IMR-90 (cell line): ENCODE data around the gene UNC5A. TPM values are rescaled to one million over a fixed set of nuclear protein-coding genes. Genes with fewer than 3 reads are reported as not detected.

Experiments used
- ATAC-seq: fragments of 200-7000 bp; cut with Tn5 transposase; 2 replicates; pipeline ENCODE4 v1.9.1; 2020; ENCODE audit warnings: low read depth, mild to moderate bottlenecking, moderate library complexity
- BruUV-seq: library from RNA; stranded (reverse); fragments of 400-500 nt; replicated peaks from 2 replicates; lab custom pipeline; 2021; lab: Mats Ljungman, UMichigan
- CTCF ChIA-PET: fragments of 300-600 bp; formaldehyde crosslinking; extraction: SDS; loops from one replicate; lab custom pipeline; 2021; ENCODE audit warnings: antibody characterized with exemption; lab: Yijun Ruan, JAX
- POLR2A ChIA-PET: fragments of 300-600 bp; sonication (Branson Sonifier 250); formaldehyde crosslinking; loops from one replicate; lab custom pipeline; 2022; ENCODE audit warnings: antibody characterized with exemption; ENCODE audit not compliant: unreplicated experiment; lab: Charles Lee
- DNase-seq: peaks from one replicate; pipeline ENCODE4 v3.0.0; 2013
- H2AFZ ChIP-seq: replicated peaks from 2 replicates; pipeline ENCODE3; 2013; ENCODE audit warnings: low read length, mild to moderate bottlenecking; ENCODE audit not compliant: poor library complexity
- H2AK5ac ChIP-seq: 2 replicates; pipeline ENCODE4 v1.6.1; 2013; ENCODE audit warnings: low read depth, low read length, inconsistent platforms
- H2AK9ac ChIP-seq: replicated peaks from 2 replicates; pipeline ENCODE3; 2013; ENCODE audit warnings: mild to moderate bottlenecking, low read depth, low read length, moderate library complexity; ENCODE audit not compliant: poor library complexity
- H2BK120ac ChIP-seq: 2 replicates; pipeline ENCODE4 v1.6.1; 2013; ENCODE audit warnings: low read depth, low read length, inconsistent platforms
- H2BK15ac ChIP-seq: 3 replicates; pipeline ENCODE4 v1.6.1; 2013; ENCODE audit warnings: low read depth, low read length, inconsistent platforms
- H2BK20ac ChIP-seq: 2 replicates; pipeline ENCODE4 v1.6.1; 2013; ENCODE audit warnings: low read depth, mild to moderate bottlenecking, inconsistent platforms, low read length, moderate library complexity
- H2BK5ac ChIP-seq: 2 replicates; pipeline ENCODE4 v1.6.1; 2013; ENCODE audit warnings: mild to moderate bottlenecking, low read depth, low read length, inconsistent platforms; ENCODE audit not compliant: poor library complexity, severe bottlenecking
- H3K14ac ChIP-seq: replicated peaks from 2 replicates; pipeline ENCODE4 v1.6.1; 2013; ENCODE audit warnings: low read depth, low read length, inconsistent platforms
- H3K18ac ChIP-seq: 2 replicates; pipeline ENCODE4 v1.6.1; 2013; ENCODE audit warnings: low read depth, low read length, control low read depth
- H3K23ac ChIP-seq: 2 replicates; pipeline ENCODE4 v1.6.1; 2013; ENCODE audit warnings: low read depth, low read length, inconsistent platforms
- H3K27ac ChIP-seq: 2 replicates; pipeline ENCODE4 v1.5.1; 2013; ENCODE audit warnings: mild to moderate bottlenecking, control low read depth, low read length; ENCODE audit not compliant: insufficient read depth
- H3K27me3 ChIP-seq: 2 replicates; pipeline ENCODE4 v1.6.1; 2013; ENCODE audit warnings: low read length; ENCODE audit not compliant: control insufficient read depth, insufficient read depth
- H3K36me3 ChIP-seq: 2 replicates; pipeline ENCODE4 v1.6.1; 2013; ENCODE audit warnings: low read length, mixed read lengths; ENCODE audit not compliant: control insufficient read depth, insufficient read depth
- H3K4ac ChIP-seq: 2 replicates; pipeline ENCODE4 v1.6.1; 2013; ENCODE audit warnings: low read depth, low read length, inconsistent platforms
- H3K4me1 ChIP-seq: 2 replicates; pipeline ENCODE4 v1.6.1; 2013; ENCODE audit warnings: low read length, mixed read lengths; ENCODE audit not compliant: control insufficient read depth, insufficient read depth
- H3K4me2 ChIP-seq: 2 replicates; pipeline ENCODE4 v1.6.1; 2013; ENCODE audit warnings: low read depth, mild to moderate bottlenecking, control low read depth, low read length, moderate library complexity
- H3K4me3 ChIP-seq: 2 replicates; pipeline ENCODE4 v1.5.1; 2013; ENCODE audit warnings: low read depth, mild to moderate bottlenecking, control low read depth, low read length, moderate library complexity; ENCODE audit not compliant: insufficient read depth
- H3K56ac ChIP-seq: 2 replicates; pipeline ENCODE4 v1.6.1; 2013; ENCODE audit warnings: low read length, inconsistent platforms; ENCODE audit not compliant: insufficient read depth; ENCODE audit errors: extremely low read depth
- H3K79me1 ChIP-seq, 2 experiments: 2 replicates each; pipeline ENCODE4 v1.6.1; 2013; ENCODE audit warnings: low read length in 2 of 2, inconsistent platforms in 1 of 2, low read depth in 1 of 2
- H3K9ac ChIP-seq: 2 replicates; pipeline ENCODE4 v1.6.1; 2013; ENCODE audit warnings: low read depth, low read length, control low read depth
- H3K9me1 ChIP-seq: 2 replicates; pipeline ENCODE4 v1.6.1; 2013; ENCODE audit warnings: low read length, inconsistent platforms; ENCODE audit not compliant: insufficient read depth
- H3K9me3 ChIP-seq: 2 replicates; pipeline ENCODE4 v1.6.1; 2013; ENCODE audit warnings: low read length; ENCODE audit not compliant: control insufficient read depth, insufficient read depth
- H4K20me1 ChIP-seq: 2 replicates; pipeline ENCODE4 v1.6.1; 2013; ENCODE audit warnings: low read length, inconsistent platforms; ENCODE audit not compliant: insufficient read depth
- H4K5ac ChIP-seq: 2 replicates; pipeline ENCODE4 v1.6.1; 2013; ENCODE audit warnings: mild to moderate bottlenecking, low read depth, low read length, control low read depth
- H4K8ac ChIP-seq, 2 experiments: 2 replicates each; pipeline ENCODE4 v1.6.1; 2013; ENCODE audit warnings: low read depth in 2 of 2, low read length in 2 of 2, control low read depth in 1 of 2, inconsistent platforms in 1 of 2
- H4K91ac ChIP-seq: 2 replicates; pipeline ENCODE4 v1.6.1; 2013; ENCODE audit warnings: low read depth, low read length, inconsistent platforms; ENCODE audit not compliant: insufficient read depth
- BHLHE40 ChIP-seq: fragments of 150-350 bp; IDR thresholded peaks from 2 replicates; pipeline ENCODE4 v1.6.1; 2016; ENCODE audit warnings: mild to moderate bottlenecking, low read depth, low read length
- CEBPB ChIP-seq: IDR thresholded peaks from 2 replicates; pipeline ENCODE4 v1.6.1; 2012; ENCODE audit warnings: low read depth, low read length, improper control_type of control experiment
- CHD1 ChIP-seq: IDR thresholded peaks from 2 replicates; pipeline ENCODE4 v1.6.1; 2012; ENCODE audit warnings: low read depth, low read length, improper control_type of control experiment
- ELK1 ChIP-seq: fragments of 150-350 bp; IDR thresholded peaks from 2 replicates; pipeline ENCODE4 v1.6.1; 2016; ENCODE audit warnings: low read depth, mild to moderate bottlenecking, low read length, moderate library complexity, borderline replicate concordance
- FOS ChIP-seq: fragments of 150-350 bp; IDR thresholded peaks from 2 replicates; pipeline ENCODE4 v1.6.1; 2016; ENCODE audit warnings: low read depth, low read length
- MAFK ChIP-seq: IDR thresholded peaks from 2 replicates; pipeline ENCODE4 v1.6.1; 2012; ENCODE audit warnings: low read depth, low read length, improper control_type of control experiment
- MAZ ChIP-seq: IDR thresholded peaks from 2 replicates; pipeline ENCODE4 v1.6.1; 2012; ENCODE audit warnings: low read depth, mild to moderate bottlenecking, low read length, improper control_type of control experiment, moderate library complexity, borderline replicate concordance
- MXI1 ChIP-seq: IDR thresholded peaks from 2 replicates; pipeline ENCODE4 v1.6.1; 2012; ENCODE audit warnings: low read depth, mild to moderate bottlenecking, low read length, moderate library complexity, borderline replicate concordance
- NFE2L2 ChIP-seq: fragments of 150-350 bp; IDR thresholded peaks from 2 replicates; pipeline ENCODE4 v1.6.1; 2016; ENCODE audit warnings: low read depth, mild to moderate bottlenecking, low read length
- POLR2A ChIP-seq: IDR thresholded peaks from 2 replicates; pipeline ENCODE4 v1.6.1; 2012; ENCODE audit warnings: mild to moderate bottlenecking, low read depth, low read length
- RAD21 ChIP-seq: IDR thresholded peaks from 2 replicates; pipeline ENCODE4 v1.6.1; 2012; ENCODE audit warnings: low read length, improper control_type of control experiment
- RCOR1 ChIP-seq: IDR thresholded peaks from 2 replicates; pipeline ENCODE4 v1.6.1; 2012; ENCODE audit warnings: mild to moderate bottlenecking, low read length, improper control_type of control experiment; ENCODE audit not compliant: insufficient replicate concordance
- RFX5 ChIP-seq: IDR thresholded peaks from 2 replicates; pipeline ENCODE4 v1.8.0; 2012; ENCODE audit warnings: low read depth, mild to moderate bottlenecking, low read length, moderate library complexity
- SMC3 ChIP-seq: fragments of 150-350 bp; IDR thresholded peaks from 2 replicates; pipeline ENCODE4 v1.6.1; 2016; ENCODE audit warnings: low read depth, mild to moderate bottlenecking, antibody characterized with exemption, low read length, moderate library complexity
- dilution Hi-C: fragments of 300-500 bp; cut with HindIII; formaldehyde crosslinking; loops from one replicate; pipeline ENCODE4 v1.14.3; 2018; ENCODE audit warnings: low sequenced_read_pairs; ENCODE audit not compliant: unreplicated experiment
- in situ Hi-C: fragments of 300-500 bp; cut with MboI; formaldehyde crosslinking; loops from 3 replicates; pipeline ENCODE4 v1.14.3; 2019; ENCODE audit warnings: low sequenced_read_pairs, inconsistent platforms, mixed read lengths
- intact Hi-C: fragments of 100-400 bp; cut with micrococcal nuclease; formaldehyde crosslinking; loops from 2 replicates; pipeline ENCODE4 v1.10.0; 2022
- polyA plus RNA-seq, 3 experiments: library from polyadenylated mRNA; depleted of rRNA; stranded (reverse); fragments of >200 nt; gene quantifications; 2 replicates each; pipeline ENCODE4 v1.2.3, GENCODE V29; 2012; ENCODE audit warnings: low replicate concordance in 1 of 3
- total RNA-seq: library from RNA; depleted of rRNA; stranded (reverse); fragments of >200 nt; gene quantifications from 2 replicates; pipeline ENCODE4 v1.2.3, GENCODE V29; 2012
- TF ChIP-seq, protein P1 (sequence below): fragments of 150-350 bp; IDR thresholded peaks from 2 replicates; pipeline ENCODE4 v1.6.1; 2017; ENCODE audit warnings: mild to moderate bottlenecking, antibody characterized with exemption, low read length, low read depth

The UNC5A gene
- total and polyA plus RNA-seq, 2 of the 4 experiments (the other 2 are of a cell fraction): not detected

GRCh38 chr5:176916337-176916736, 106.0 kb downstream of the UNC5A start:
- Histone ChIP-seq H2BK120ac (no peak overlapping the region), H3K9me3 (no peaks in the 10 kb centered on the region), H4K91ac (no peak overlapping the region), H3K14ac (no peak overlapping the region), H2AK9ac (no peak overlapping the region), H3K56ac (no peak overlapping the region), H2BK20ac (no peak overlapping the region), H3K23ac (no peak overlapping the region), H3K27me3 (no peaks in the 10 kb centered on the region), H3K4me3 (no peak overlapping the region), H2BK5ac (no peak overlapping the region), H4K5ac (no peak overlapping the region), H4K8ac (no peak overlapping the region), H3K9me1 (peaks cover 3% of the 10 kb centered on the region; the same call in 1 of the 2 replicates), H4K20me1 (peaks cover 10% of the 10 kb centered on the region), H2AK5ac (no peak overlapping the region), H2AFZ (no peak overlapping the region), H3K4ac (no peak overlapping the region), H3K4me2 (no peak overlapping the region), H3K27ac (no peak overlapping the region), H3K36me3 (peaks cover 4% of the 10 kb centered on the region; the same call in 1 of the 2 replicates), H3K79me1 (peaks cover 28 to 32% of the 10 kb centered on the region in 2 experiments), H2BK15ac (no peak overlapping the region), H3K4me1 (no peaks in the 10 kb centered on the region), H3K9ac (no peak overlapping the region), H3K18ac (no peak overlapping the region)
- dilution Hi-C loops: no loop called here
- intact Hi-C loops: no loop called here
- CTCF ChIA-PET: no interaction called here
- no peak for DNase-seq
- TF ChIP-seq FOS (no peak), POLR2A (no peak), RAD21 (no peak), BHLHE40 (no peak), MXI1 (no peak), SMC3 (no peak), RCOR1 (no peak), MAFK (no peak), NFE2L2 (no peak), MAZ (no peak), RFX5 (no peak), CEBPB (no peak), CHD1 (no peak), ELK1 (no peak)
- TF ChIP-seq, protein P1, sequence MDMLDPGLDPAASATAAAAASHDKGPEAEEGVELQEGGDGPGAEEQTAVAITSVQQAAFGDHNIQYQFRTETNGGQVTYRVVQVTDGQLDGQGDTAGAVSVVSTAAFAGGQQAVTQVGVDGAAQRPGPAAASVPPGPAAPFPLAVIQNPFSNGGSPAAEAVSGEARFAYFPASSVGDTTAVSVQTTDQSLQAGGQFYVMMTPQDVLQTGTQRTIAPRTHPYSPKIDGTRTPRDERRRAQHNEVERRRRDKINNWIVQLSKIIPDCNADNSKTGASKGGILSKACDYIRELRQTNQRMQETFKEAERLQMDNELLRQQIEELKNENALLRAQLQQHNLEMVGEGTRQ: no peak
- BruUV-seq: no TSS peak
- in situ Hi-C loops: no loop called here
- no peak for ATAC-seq
- POLR2A ChIA-PET: interaction anchor here (0.7 to 1.0 kb wide), 2 partner anchors 12 to 243 kb away, joined by 3 to 17 read pairs; no protein-coding TSS in a partner anchor
